NOMO-1 treated with DMSO at 0.1 percent for 48 hours (cell line): ENCODE measurements around the gene C11orf86.
A peak's percentile ranks its signal among the peaks of the same experiment; 100 is the strongest.

Experiments used
- DNase-seq: peaks from one replicate; lab custom pipeline; 2025; ENCODE audit not compliant: unreplicated experiment; lab: John Stamatoyannopoulos, UW

Gene C11orf86

GRCh38 chr11:66974724-66975404 lies at the start of gene C11orf86:
C11orf86 (plus strand) TSS chr11:66975304; CDS start chr11:66975363, 59 bp downstream.
- DNase-seq, result no peak

DNA sequence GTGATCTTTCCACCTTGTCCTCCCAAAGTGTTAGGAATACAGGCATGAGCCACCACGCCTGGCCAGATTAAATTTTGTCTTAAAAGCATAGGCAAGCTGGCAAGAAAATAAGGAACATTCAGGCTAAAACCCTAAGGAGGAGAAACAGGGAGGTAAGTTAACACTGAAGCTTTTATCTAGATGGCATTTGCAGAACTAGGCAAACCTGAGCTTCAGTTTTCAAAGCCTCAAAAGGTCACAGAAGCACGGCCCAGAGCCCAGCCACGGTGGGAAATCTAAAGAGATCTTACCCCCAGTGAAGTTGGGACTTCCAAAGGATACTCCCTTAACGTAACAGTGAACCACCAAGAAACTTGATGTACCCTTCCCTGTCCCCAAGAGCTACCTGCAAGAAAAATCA lies 45.4 kb upstream of the C11orf86 start:
- DNase-seq, result no peak

- DNase-seq, result no peak
Observed at GRCh38 chr11:66932543-66932942, 42.6 kb upstream of the C11orf86 start.

DNA sequence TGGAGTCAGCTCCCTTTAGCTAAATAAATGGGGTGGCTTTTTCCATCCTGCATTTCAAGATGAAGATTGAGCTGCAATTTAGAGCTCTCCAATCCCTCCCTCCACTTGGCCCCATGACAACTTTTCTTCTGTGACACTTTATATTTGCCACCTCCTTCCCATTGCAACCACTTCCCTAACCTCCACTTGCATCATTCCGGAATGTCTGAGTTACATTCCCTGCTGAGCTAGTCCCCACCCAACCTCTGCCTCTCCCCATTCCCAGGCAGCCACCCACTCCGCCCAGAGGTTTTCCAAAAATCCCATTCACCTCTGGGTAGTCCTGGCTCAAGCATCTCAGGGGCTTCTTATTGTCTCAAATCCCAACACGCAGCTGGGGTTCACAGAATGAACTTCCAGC lies 41.6 kb upstream of the C11orf86 start:
- no peak for DNase-seq

DNA sequence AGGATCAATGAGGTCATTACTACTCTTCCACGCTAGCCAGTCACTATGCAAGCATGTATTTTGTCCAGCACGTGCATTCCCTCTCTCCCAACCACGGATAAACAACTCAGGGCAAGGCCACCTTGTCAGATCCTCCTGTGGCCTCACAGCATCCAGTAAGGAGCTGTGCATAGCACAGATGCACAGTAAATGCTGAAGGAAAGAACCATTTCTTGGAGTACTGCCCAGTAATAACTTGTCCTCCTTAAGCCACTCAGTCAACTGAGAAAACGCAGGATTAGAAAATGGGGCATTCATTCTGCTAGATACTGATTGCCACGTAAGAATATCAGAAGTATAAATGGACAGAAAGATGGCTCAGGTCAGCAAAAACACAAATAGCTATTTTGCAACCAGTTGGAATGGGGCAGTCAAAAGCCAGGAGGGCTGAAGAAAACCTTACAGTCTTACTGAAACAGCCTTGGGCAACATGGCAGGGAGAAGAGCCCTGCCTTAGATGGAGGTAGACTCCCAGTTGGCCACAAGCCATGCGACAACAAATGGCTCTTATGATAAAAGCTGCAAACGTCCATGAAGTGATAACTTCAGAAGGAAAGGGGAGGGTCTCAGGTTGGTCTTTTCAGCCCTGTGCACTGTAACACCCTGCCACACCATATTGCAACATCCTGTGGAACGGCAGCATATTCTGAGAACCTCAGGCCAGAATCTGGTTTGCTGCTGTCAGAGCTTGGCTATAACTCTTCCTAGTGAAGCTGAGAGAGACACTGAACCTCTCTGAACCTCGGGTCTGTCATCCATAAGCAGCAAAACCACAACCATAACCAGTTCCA lies 39.9 kb upstream of the C11orf86 start:
- no peak for DNase-seq

DNA sequence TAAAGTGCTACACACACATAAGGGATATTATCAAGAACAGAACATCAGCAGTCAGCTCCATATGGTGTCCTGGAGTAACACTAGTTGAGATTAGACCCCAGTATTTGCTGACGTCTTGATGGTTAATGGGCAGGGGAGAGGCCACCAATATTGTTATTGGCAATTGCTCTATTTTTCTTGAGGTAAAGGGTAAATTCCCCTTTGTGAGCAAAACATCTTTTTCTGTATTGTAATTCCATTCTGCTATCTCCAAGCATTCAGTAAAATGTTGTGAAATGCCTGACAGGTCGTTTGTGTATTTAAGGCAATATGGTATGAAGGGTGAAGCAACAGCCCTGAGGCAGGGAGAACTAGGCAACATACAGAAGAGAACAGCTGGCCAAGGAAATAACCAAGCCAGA lies 38.8 kb upstream of the C11orf86 start:
- DNase-seq, result no peak

- no peak for DNase-seq
Observed at GRCh38 chr11:66937193-66937733, 37.8 kb upstream of the C11orf86 start.

GRCh38 chr11:66938582-66939135 lies 36.4 kb upstream of the C11orf86 start:
- DNase-seq, result no peak

- DNase-seq, result no peak
Observed at GRCh38 chr11:66950112-66950535, 25.0 kb upstream of the C11orf86 start.

DNA sequence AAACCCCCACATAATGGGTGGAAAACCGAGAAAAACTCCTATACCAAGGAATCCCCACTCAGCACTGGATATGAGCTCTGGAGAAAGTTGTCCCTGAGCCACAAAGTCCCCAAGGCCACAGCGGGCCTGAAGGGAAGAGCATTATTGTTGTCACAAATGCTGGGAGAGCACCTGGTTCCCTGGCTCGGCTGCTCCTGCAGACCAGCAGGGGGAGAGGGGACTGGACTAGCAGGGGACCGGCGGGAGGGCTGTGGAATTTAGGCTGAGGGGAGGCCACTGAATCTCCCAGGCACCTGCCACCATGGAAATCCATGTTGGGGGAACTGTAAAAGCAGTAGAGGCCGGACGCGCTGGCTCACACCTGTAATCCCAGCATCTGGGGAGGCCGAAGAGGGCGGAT lies 24.0 kb upstream of the C11orf86 start:
- no peak for DNase-seq

DNA sequence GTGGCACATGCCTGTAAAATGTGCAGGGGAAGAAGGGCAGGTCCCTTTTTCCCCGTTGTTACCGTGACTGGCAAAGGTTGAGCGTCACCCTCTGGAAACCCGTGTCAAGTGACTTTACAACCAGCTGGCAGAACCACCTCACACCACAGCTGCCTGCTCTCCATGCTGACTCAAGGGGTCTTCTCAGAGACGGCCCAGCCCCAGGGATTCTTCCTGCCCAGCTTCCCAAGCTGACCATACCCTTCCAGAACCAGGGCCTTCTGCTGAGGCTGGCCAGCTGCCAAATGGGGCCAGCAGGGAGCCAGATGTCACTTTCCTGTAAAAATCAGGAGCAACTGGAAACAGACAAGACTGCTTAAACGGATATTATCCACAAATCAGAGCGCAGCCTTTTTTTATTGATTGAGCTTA lies 23.2 kb upstream of the C11orf86 start:
- no peak for DNase-seq

GRCh38 chr11:66953081-66953833 lies 21.8 kb upstream of the C11orf86 start:
- DNase-seq, result no peak

- peak; percentile 77 for DNase-seq
Observed at GRCh38 chr11:66956689-66957290, 18.3 kb upstream of the C11orf86 start.

DNA sequence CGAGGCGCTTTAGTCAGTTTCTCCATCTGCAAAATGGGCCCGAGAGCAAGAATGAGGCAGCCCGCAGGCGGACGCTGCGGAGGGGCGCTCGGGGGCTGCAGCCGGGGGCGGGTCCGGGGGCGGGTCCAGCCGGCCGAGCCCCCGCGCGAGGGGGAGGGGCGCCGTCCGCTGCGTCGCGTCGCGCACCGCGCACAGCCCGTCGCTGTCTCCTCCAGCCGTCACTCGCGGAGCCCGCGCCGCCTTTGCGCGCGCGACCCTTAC lies 17.2 kb upstream of the C11orf86 start:
- DNase-seq, result no peak

DNA sequence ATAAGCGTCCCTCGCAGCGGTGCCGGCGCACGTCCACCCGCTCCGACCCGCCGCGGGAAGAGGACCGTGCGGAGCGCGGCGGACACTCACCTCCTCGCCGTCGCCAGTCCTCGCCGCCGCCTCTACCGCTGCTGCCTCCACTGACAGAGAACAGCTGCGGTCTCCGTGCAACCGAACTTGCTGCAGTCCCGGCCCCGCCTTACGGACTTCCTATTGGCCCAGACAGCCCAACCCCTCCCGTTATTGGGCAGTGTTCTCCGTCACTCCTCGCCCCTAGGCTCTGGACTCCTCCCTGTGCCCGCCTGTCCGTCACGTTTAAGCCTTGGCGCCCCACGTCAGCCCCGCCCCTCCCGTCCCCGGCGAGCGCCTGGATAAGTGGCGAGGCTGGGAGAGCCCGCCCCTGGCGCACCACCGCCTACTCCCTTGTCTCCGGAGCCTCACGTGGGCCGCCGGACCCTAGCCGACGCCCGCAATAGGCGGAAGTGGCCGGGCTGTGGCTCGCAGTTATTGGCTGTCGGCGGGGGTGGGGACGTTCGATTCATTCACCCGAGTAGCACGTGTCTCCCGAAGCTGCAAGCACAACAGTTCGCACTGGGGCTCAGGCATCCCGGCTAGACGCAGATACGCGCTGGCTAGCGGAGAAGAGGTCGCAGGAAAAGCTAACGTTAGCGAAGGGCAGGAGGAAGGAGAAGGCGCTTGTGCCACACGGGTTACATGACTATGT lies 16.7 kb upstream of the C11orf86 start, which contains the start of gene PC:
PC (minus strand) TSS at position 152 of the 724 bp plus-strand sequence. CDS start 86,224 bp downstream, outside the sequence.
- DNase-seq, result peak; percentile 98

DNA sequence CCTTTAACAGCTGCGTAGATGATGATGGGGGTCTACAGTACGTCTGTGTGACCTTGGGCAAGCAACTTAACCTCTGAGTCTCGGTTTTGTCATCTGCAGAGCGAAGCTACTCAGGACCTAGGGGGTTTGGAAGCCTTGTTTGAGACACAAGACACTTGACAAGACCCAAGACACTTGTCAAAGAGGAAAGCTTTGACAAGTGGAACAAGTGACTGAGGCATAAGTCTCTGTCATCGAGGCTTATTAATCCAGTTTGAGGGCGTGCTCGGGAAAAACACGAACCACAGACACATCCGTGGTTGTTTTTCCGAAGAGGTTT lies 16.2 kb upstream of the C11orf86 start:
- DNase-seq, result no peak

DNA sequence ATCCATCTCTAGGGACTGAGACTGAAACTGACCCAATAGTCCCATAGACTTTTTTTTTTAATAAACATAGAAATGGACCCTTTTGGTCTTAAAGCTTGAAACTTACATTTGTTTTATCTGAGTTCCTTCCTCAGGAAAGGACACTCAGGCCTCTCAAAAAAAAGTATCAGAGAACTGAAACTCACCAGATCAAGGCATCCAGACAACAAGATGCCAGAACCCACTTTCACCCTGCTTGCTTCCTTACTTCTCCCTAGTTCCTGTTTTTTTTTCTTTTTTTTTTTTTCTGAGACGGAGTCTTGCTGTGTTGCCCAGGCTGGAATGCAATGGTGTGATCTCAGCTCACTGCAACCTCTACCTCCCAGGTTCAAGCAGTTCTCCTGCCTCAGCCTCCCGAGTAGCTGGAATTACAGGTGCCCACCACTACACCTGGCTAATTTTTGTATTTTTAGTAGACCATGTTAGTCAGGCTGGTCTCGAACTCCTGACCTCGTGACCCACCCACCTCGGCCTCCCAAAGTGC lies 13.4 kb upstream of the C11orf86 start:
- peak; percentile 64 for DNase-seq

DNA sequence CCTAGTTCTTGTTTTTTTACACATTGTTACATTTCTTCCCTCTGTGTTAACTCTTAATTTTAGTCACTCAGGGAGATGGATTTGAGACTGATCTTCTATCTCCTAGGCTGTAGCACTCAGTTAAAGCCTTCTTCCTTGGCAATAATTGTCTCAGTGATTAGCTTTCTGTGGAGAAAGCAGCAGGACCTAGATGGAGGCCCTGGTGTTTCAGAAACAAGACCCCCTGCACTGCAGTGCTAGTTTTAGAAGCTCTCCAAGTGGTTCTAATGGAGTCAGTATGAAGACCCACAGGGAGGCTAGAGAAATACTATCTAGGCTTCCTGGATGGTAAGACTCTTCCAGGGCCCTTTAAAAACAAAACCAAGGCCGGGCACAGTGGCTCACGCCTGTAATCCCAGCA lies 12.9 kb upstream of the C11orf86 start:
- DNase-seq, result no peak

- no peak for DNase-seq
Observed at GRCh38 chr11:66962801-66963200, 12.3 kb upstream of the C11orf86 start.

DNA sequence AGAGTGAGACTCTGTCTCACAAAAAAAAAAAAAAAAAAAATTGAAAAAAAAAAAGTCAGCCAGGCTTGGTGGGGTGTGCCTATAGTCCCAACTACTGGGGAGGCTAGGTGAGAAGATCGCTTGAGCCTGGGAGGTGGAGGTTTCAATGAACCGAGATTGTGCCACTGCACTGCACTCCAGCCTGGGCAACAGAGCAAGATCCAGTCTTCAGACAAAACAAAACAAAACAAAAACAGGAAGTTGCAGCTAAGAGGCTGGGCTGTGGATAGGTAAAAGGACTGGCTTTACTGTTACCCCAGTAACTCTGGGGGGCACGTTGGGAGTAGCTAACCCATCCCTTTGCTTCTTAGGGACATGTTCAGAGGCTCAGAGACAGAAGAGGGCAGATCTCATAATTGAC lies 10.6 kb upstream of the C11orf86 start:
- no peak for DNase-seq
